HTR-8/SVneo (cell line): ENCODE results near the gene FAM228A.
"Not testable (repeated sequence)": the region's sequence is repeated elsewhere in the genome, so short reads cannot be mapped to it uniquely, and the experiment has no call there.

ENCODE experiments used
- DNase-seq: peaks from one replicate; pipeline ENCODE4 v3.0.0; 2011; ENCODE audit warnings: low spot score, mixed read lengths; ENCODE audit not compliant: insufficient read length
- FAIRE-seq: peaks from 2 replicates; lab custom pipeline; 2011; peaks lifted over from hg19 to GRCh38; lab: Jason Lieb, UNC

FAM228A gene

GRCh38 chr2:24174851-24175277 is at the start of gene FAM228A:
Gene FAM228A (plus strand): TSS chr2:24175053. CDS start chr2:24175481, 428 bp downstream.
- DNase-seq (no peak), FAIRE-seq (no peak)

DNA sequence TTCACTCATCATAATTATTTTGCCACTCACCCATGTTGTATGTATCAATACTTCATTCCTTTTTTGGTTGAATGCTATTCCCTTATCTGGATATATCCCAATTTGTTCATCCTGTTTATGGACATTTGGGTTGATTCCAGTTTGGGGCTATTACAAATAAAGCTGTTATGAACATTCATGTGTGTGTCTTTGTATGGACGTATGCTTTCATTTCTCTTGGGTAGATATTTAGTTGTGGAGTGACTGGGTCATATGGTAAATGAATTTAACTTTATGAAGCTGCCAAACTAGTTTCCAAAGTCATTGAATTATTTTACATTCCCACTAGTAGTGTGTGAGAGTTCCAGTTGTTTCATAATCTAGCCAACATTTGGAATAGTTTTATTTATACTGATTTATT is 48.9 kb upstream of the FAM228A start:
- FAIRE-seq = no peak
- no peak for DNase-seq

DNA sequence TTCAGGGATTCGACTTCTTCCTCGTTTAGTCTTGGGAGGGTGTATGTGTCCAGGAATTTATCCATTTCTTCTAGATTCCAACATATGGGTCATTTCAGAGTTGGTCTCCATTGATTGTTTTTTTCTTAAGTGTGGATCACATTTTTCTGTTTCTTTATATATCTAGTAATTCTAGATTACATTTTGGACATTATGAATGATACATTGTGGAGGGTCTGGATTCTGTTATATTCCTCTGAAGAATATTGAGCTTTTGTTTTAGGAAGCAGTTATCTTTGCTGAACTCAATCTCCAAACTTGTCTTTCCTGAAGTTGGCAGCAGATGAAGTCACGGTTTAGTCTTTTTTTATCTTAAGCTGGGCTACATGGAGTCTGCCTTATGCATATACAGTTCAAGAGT is 42.3 kb upstream of the FAM228A start:
- no peak for DNase-seq
- no peak for FAIRE-seq

DNA sequence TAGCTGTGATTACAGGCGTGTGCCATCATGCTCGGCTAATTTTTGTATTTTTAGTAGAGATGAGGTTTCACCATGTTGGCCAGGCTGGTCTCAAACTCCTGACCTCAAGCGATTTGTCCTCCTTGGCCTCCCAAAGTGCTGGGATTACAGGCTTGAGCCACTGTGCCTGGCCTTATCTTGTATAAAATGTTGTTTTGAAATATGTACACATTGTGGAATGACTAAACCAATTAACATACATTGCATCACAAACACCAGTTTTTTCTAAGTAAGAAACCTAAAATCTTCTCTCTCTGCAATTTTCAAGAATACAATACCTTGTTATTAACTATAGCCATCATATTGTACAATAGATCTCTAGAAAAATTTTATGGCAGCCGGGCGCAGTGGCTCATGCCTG is 34.5 kb upstream of the FAM228A start:
- not testable (repeated sequence) for FAIRE-seq, DNase-seq

DNA sequence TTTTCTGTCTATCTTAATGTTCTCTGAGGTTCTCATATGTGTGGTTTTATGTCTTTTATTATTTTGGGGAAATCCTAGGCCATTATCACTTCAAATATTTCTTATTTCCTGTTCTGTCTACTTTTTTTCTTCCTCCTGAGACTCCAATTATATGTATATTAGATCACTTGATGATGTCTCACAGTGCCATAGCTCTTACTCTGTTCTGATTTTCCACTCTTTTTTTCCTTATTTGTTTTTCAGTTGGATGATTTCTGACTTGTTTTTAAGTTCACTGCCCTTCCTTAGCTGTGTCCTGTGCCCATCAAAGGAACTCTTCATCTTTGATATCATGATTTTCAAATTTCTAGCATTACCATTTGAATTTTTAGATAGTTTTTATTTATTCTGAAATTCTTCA is 27.5 kb upstream of the FAM228A start:
- FAIRE-seq = no peak
- no peak for DNase-seq

DNA sequence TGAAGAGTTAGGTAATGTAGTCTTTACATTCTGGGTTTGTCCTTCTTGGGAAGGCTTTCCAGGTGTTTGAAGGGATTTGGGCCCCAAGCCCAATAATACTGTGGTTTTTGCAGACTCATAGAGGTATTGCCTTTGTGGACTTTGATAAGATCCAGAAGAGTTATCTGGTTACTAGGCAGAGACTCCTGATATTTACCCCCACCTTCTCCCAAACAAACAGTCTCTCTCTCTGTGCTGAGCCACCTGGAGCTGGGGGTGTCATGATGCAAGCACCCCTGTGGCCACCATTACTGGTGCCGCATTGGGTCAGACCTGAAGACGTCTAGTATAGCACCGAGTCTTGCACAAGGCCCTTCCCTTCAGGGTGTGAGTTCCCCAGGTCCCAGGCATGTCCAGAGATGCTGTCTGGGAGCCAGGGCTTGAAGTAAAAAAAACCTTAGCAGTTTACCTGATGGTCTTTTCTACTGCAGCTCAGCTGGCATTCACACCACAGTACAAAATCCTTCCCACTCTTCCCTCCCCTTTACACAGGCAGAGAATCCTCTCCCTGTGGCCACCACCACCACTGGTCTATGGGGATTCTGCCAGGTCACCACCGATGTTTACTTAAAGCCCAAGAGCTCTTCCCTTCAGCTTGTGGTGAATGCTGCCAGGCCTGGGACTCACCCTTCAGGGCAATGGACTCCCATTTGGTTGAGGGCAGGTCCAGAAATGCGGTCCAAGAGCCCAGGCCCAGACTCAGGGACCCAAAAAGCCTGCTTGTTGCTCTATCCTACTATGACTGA is 22.2 kb upstream of the FAM228A start:
- DNase-seq (no peak), FAIRE-seq (no peak)

GRCh38 chr2:24153478-24153877 is 21.4 kb upstream of the FAM228A start:
- DNase-seq = no peak
- peak; percentile 55 for FAIRE-seq

DNA sequence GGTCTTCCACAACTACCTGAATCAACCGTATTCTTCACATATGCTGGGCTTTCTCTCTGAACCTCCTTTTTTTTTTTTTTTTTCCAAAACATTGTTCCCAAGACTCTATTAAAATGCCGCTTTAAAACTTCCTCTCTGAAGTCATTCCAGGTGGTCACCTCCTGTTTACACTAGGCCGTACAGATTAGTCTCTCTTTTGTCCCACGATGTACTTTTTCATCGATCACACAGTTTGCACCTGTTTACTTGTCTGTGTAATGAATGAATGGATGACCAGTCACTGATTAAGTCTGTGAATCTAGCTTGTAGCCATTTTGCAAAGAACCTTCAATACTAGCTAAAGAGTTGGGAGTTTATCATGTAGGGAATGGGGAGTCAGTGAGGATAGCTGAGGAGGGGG is 16.7 kb upstream of the FAM228A start:
- FAIRE-seq = no peak
- DNase-seq = no peak

DNA sequence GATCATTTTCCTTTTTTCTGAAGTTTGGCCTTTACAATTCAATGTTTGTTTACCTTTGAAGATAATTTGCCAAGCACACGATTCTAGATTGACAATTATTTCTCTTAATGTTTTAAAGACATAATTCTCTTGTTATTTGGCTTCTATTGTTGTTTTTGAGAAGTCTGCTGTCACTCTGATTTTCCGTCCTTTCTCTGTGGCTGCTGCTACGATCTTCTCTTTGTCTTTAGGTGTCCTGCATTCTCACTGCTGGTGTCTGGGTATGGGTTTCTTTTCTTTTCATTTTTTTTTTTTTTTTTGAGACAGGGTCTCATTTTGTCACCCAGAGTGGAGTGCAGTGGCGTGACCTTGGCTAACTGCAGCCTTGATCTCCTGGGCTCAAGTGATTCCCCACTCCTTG is 15.1 kb upstream of the FAM228A start:
- FAIRE-seq (no peak), DNase-seq (no peak)

DNA sequence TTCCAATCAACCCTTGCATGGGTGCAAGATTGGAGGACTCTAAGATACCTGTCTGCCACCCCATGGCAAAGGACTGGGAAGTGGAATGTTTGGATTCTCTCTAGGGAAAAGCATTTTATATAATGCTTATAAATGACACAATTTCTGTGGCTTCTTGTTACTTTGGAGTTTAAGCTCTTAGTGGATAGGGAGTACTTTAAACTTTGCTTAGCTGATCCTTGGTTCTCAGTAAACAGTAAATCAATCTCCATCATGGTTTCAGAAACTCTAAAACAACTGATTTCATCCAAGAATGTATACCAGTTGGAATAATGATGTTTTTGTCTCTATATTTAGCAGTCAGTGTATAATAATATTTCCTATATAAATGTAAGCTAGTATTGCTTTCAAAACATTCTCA is 14.1 kb upstream of the FAM228A start:
- DNase-seq (no peak), FAIRE-seq (no peak)

- no peak for FAIRE-seq
- no peak for DNase-seq
Measured at GRCh38 chr2:24162494-24162893, 12.4 kb upstream of the FAM228A start.

DNA sequence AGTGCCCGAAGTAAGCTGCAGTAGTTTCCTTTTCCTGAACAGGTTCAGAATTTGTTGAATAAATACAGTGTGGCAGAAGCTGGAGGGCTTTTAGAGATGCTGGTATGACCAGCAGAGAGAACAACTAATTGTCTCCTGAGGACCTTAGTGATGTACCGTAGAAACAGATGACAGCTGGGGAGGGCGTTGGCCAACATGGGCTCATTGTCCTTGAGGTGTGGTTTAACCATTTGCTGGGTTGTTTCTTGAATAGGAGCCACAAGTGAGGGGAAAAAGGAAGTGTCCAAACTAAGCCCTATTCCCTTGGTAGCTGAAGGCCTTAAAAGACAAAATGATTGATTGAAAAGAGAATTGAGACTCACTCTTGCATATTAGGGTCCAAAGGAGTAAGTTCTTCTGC is 11.7 kb upstream of the FAM228A start:
- FAIRE-seq = no peak
- no peak for DNase-seq

GRCh38 chr2:24163601-24164000 is 11.3 kb upstream of the FAM228A start:
- FAIRE-seq = no peak
- DNase-seq = no peak

- peak; percentile 60 for FAIRE-seq
Measured at GRCh38 chr2:24164416-24164973, 10.4 kb upstream of the FAM228A start.

DNA sequence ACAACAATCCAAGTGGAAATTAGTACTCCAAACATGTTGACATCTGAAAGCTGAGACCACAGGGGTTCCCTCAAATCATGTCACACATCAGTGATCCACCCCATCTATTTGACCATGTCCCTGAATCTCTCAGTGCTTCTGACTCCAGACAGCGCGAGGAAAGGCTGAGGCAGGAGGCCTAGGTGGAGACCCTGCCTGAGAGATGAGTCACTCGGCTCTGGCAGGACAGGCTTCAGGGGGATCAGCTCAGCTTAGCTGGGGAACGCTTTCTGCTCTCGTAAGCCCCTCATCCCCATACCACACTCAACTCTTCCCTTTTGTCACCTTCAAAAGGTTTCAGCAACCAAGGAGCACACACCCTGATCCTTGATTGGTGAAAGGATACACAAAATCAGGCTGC is 5.8 kb upstream of the FAM228A start:
- no peak for DNase-seq
- no peak for FAIRE-seq

More at GRCh38 chr2:24164416-24164973, 10.4 kb upstream of the FAM228A start:
- DNase-seq = peak; percentile 47

- no peak for DNase-seq
- no peak for FAIRE-seq
Measured at GRCh38 chr2:24175631-24176187, 856 bp downstream of the FAM228A start.

DNA sequence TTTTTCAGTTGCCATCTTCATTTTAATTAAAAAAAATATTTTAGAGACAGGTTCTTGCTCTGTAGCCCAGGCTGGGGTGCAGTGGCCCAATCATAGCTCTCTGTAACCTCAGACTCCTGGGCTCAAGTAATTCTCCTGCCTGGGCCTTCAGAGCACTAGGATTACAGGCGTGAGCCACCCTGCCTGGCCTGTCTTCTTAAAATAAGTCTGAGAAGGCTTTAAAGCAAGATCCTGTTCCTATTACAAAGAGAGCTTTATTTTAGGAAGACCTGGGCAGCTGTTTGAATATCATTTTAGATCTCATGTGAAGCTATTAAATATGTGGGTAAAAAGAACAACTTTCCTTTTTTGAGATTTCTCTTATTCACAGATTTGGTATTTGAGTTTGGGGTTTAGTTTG is 1.5 kb downstream of the FAM228A start:
- DNase-seq (no peak), FAIRE-seq (no peak)

GRCh38 chr2:24179683-24180082 is 4.8 kb downstream of the FAM228A start:
- no peak for DNase-seq
- no peak for FAIRE-seq

- no peak for DNase-seq
- peak; percentile 52 for FAIRE-seq
Measured at GRCh38 chr2:24181849-24182248, 7.0 kb downstream of the FAM228A start.

GRCh38 chr2:24182507-24182906 is 7.7 kb downstream of the FAM228A start:
- no peak for DNase-seq
- FAIRE-seq = no peak

- no peak for FAIRE-seq
Measured at GRCh38 chr2:24183366-24184069, 8.7 kb downstream of the FAM228A start.

More at GRCh38 chr2:24183366-24184069, 8.7 kb downstream of the FAM228A start:
- no peak for DNase-seq
